Transverse colon (tissue), 4 donors: Measurements from ENCODE around the gene FGF1. TPM values are rescaled to one million over a fixed set of nuclear protein-coding genes. Genes with fewer than 3 reads are reported as not detected.

Source experiments
- DNase-seq: peaks from one replicate; pipeline ENCODE4 v3.0.0-alpha.2; 2019
- H3K27ac ChIP-seq, 4 donors: fragments of 200-600 bp; sonication (generic); 2 replicates each; pipeline ENCODE4 v1.5.1; 2016 to 2018; ENCODE audit warnings: inconsistent platforms in 4 of 4
- H3K27me3 ChIP-seq: fragments of 200-600 bp; sonication (generic); 2 replicates; pipeline ENCODE4 v1.5.1; 2017; ENCODE audit warnings: inconsistent platforms
- H3K36me3 ChIP-seq, 4 donors: fragments of 200-600 bp; sonication (generic); 2 replicates each; pipeline ENCODE4 v1.5.1; 2017 to 2019; ENCODE audit warnings: inconsistent platforms in 4 of 4
- H3K4me1 ChIP-seq, 4 donors: fragments of 200-600 bp; sonication (generic); 2 replicates each; pipeline ENCODE4 v1.5.1; 2017 to 2020; ENCODE audit warnings: inconsistent platforms in 4 of 4
- H3K4me3 ChIP-seq, 4 donors: fragments of 200-600 bp; sonication (generic); 1 replicate in 1 of 4; 2 replicates in 3 of 4; pipeline versions ENCODE4 v1.5.1 to v1.6.1; 2017 to 2019; ENCODE audit warnings: inconsistent platforms in 4 of 4
- H3K9me3 ChIP-seq, 2 donors: fragments of 200-600 bp; sonication (generic); 2 replicates each; pipeline ENCODE4 v1.5.1; 2017 to 2019; ENCODE audit warnings: inconsistent platforms in 2 of 2
- CTCF ChIP-seq, 5 experiments: fragments of 200-600 bp in 3 of 5; fragments of 450-650 bp in 2 of 5; sonication (generic) in 3 of 5; IDR thresholded peaks; 1 replicate in 2 of 5; 2 replicates in 3 of 5; pipeline ENCODE4 v1.5.1; 2016 to 2017; ENCODE audit warnings: antibody characterized with exemption in 5 of 5, inconsistent platforms in 3 of 5, mild to moderate bottlenecking in 2 of 5, moderate library complexity in 1 of 5
- EP300 ChIP-seq: sonication (generic); formaldehyde crosslinking; IDR thresholded peaks from one replicate; pipeline ENCODE4 v1.6.1; 2017; ENCODE audit warnings: antibody characterized with exemption, low read depth
- POLR2A ChIP-seq: fragments of 450-650 bp; IDR thresholded peaks from one replicate; pipeline ENCODE4 v1.6.1; 2016; ENCODE audit warnings: antibody characterized with exemption, mild to moderate bottlenecking, moderate library complexity
- POLR2AphosphoS5 ChIP-seq, 3 donors: sonication (generic); formaldehyde crosslinking; IDR thresholded peaks; one replicate each; pipeline ENCODE4 v1.6.1; 2016; ENCODE audit warnings: antibody characterized with exemption in 3 of 3
- whole genome bisulfite sequencing, 2 donors: methylation state at CpG; one replicate each; pipeline ENCODE4 v1.1.5; 2018; ENCODE audit warnings: low coverage in 1 of 2; 5-methylcytosine and 5-hydroxymethylcytosine counted together
- in situ Hi-C, 4 donors: fragments of 200-750 bp; cut with MboI; loops; one replicate each; pipeline versions ENCODE4 v1.15.0 to v1.15.1; 2017; ENCODE audit warnings: low sequenced_read_pairs in 3 of 4, low pct_ligation_motif_present in 1 of 4, low pct_unique_long_range_greater_than_20kb in 1 of 4
- intact Hi-C: fragments of 100-400 bp; cut with DNase I; formaldehyde crosslinking; loops from one replicate; pipeline ENCODE4 v1.15.1; 2023; ENCODE audit warnings: low total_unique reads
- total RNA-seq, 4 donors: library from RNA; depleted of rRNA; stranded (reverse); fragments of >200 nt; gene quantifications; one replicate each; pipeline ENCODE4 v1.1.0, GENCODE V29; 2016

The FGF1 gene
- total RNA-seq, 4 donors from 2014 or later, result 0.32 to 0.41 TPM; not detected in 2

- TF ChIP-seq POLR2A (no peak), CTCF (IDR thresholded peaks at IDR 0.05) (no peak), POLR2AphosphoS5 (IDR thresholded peaks at IDR 0.05) (no peak), EP300 (no peak)
- H3K27me3 ChIP-seq, result peaks cover 4% of the 10 kb centered on the region
- no peak overlapping the region for H3K4me3 ChIP-seq
- intact Hi-C loops, result no loop called here
- in situ Hi-C loops, result no loop called here
- H3K36me3 ChIP-seq, result no peaks in the 10 kb centered on the region
- no peak for DNase-seq
- H3K27ac ChIP-seq, result peak overlapping the region in 3 of 4 donors; percentile 19 to 49 (median 48)
- 57 to 62% methylated on average over 4 to 5 of the region's 5 CpGs for whole genome bisulfite sequencing, 2 donors
- H3K9me3 ChIP-seq, result no peaks in the 10 kb centered on the region
- H3K4me1 ChIP-seq, result peaks cover 0 to 8% (median 5%) of the 10 kb centered on the region in 4 donors
Measured at GRCh38 chr5:142644127-142644526, 41.8 kb downstream of the FGF1 start.

GRCh38 chr5:142643634-142644033 is 42.3 kb downstream of the FGF1 start:
- intact Hi-C loops (no loop called here), in situ Hi-C loops (no loop called here)
- peak overlapping the region in 3 of 4 donors; percentile 19 to 49 (median 48) for H3K27ac ChIP-seq
- H3K36me3 ChIP-seq, result no peaks in the 10 kb centered on the region
- TF ChIP-seq POLR2AphosphoS5 (IDR thresholded peaks at IDR 0.05), result no peak
- 67 to 69% methylated on average over 5 of the region's 5 CpGs for WGBS, 2 donors
- peaks cover 4% of the 10 kb centered on the region for H3K27me3 ChIP-seq
- H3K4me1 ChIP-seq, result peaks cover 0 to 8% (median 5%) of the 10 kb centered on the region in 4 donors
- no peak overlapping the region for H3K4me3 ChIP-seq
- DNase-seq, result no peak
- H3K9me3 ChIP-seq, result no peaks in the 10 kb centered on the region

GRCh38 chr5:142642427-142642826 is 43.5 kb downstream of the FGF1 start:
- no peak for TF ChIP-seq EP300
- no peak for TF ChIP-seq POLR2A
- TF ChIP-seq POLR2AphosphoS5 (IDR thresholded peaks at IDR 0.05), result no peak
- no peak for TF ChIP-seq CTCF (IDR thresholded peaks at IDR 0.05)
- H3K27me3 ChIP-seq, result peaks cover 4% of the 10 kb centered on the region
- DNase-seq, result no peak
- WGBS, 2 donors, result 73 to 100% methylated on average over 1 to 3 of the region's 3 CpGs
- peaks cover 0 to 8% (median 5%) of the 10 kb centered on the region in 4 donors for H3K4me1 ChIP-seq
- H3K9me3 ChIP-seq, result no peaks in the 10 kb centered on the region
- H3K36me3 ChIP-seq, result no peaks in the 10 kb centered on the region
- no peak overlapping the region for H3K27ac ChIP-seq
- intact Hi-C loops, result no loop called here
- no peak overlapping the region for H3K4me3 ChIP-seq
- in situ Hi-C loops, result no loop called here

- Histone ChIP-seq H3K4me1 (peaks cover 0 to 8% (median 5%) of the 10 kb centered on the region in 4 donors), H3K36me3 (no peaks in the 10 kb centered on the region), H3K4me3 (no peak overlapping the region), H3K27me3 (peaks cover 4% of the 10 kb centered on the region), H3K9me3 (no peaks in the 10 kb centered on the region), H3K27ac (no peak overlapping the region)
- intact Hi-C loops (no loop called here), in situ Hi-C loops (no loop called here)
- DNase-seq, result no peak
- 69 to 79% methylated on average over 4 of the region's 4 CpGs for WGBS, 2 donors
- TF ChIP-seq EP300 (no peak), POLR2AphosphoS5 (IDR thresholded peaks at IDR 0.05) (no peak), CTCF (IDR thresholded peaks at IDR 0.05) (no peak), POLR2A (no peak)
Measured at GRCh38 chr5:142641711-142642110, 44.2 kb downstream of the FGF1 start.
